Left ventricle myocardium inferior (tissue), 1 donor: ENCODE measurements around the gene OCA2. TPM values are rescaled to one million over a fixed set of nuclear protein-coding genes. Genes with fewer than 3 reads are reported as not detected.

ENCODE experiments used
- DNase-seq: peaks from one replicate; pipeline ENCODE4 v3.0.0-alpha.2; 2020
- H3K27ac ChIP-seq: fragments of 200-600 bp; replicated peaks from 2 replicates; pipeline ENCODE4 v1.8.0; 2021
- H3K27me3 ChIP-seq: fragments of 200-600 bp; 2 replicates; pipeline ENCODE4 v1.8.0; 2021; ENCODE audit warnings: low read depth
- H3K36me3 ChIP-seq: fragments of 200-600 bp; 2 replicates; pipeline ENCODE4 v1.8.0; 2021
- H3K4me1 ChIP-seq: fragments of 200-600 bp; 2 replicates; pipeline ENCODE4 v1.8.0; 2021
- H3K4me3 ChIP-seq: fragments of 200-600 bp; 2 replicates; pipeline ENCODE4 v1.8.0; 2021; ENCODE audit warnings: mild to moderate bottlenecking, moderate library complexity
- H3K9me3 ChIP-seq: fragments of 200-600 bp; replicated peaks from 2 replicates; pipeline ENCODE4 v1.8.0; 2021
- CTCF ChIP-seq: fragments of 200-600 bp; IDR thresholded peaks from 2 replicates; pipeline ENCODE4 v1.8.0; 2021; ENCODE audit warnings: antibody characterized with exemption, mild to moderate bottlenecking, borderline replicate concordance
- intact Hi-C: fragments of 100-400 bp; cut with micrococcal nuclease; formaldehyde crosslinking; loops from one replicate; pipeline ENCODE4 v1.11.0; 2022
- total RNA-seq: library from RNA; stranded (reverse); fragmentation: NEBNext Ultra II Directional; extraction: Animal tissue kit (Norgen Biotek cat#: 25700); gene quantifications from one replicate; pipeline ENCODE4 v1.2.1, GENCODE V29; 2021
- donor health status: DM: no; HTN: yes; CAD: no; lungs with severe emphysema.

OCA2 gene
- total RNA-seq, 1 donor from 2014 or later: not detected

DNA sequence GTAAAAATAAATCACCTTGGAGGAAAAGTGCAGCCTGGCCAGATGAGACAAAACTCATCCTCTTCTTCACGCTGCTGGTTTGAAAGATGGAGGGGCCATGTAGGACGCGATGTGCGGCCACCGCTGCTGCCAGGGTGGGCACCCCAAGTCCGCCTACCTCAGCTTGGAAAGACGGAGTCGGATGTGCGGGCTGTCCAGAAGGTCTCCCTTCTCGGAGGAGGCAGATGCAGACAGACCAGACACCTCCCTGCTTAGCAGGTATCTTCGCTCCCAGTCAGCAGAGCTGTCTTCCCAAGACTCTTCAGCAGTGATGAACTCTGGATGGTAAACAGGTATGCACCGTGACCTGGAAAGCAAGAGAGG is 71.4 kb downstream of the OCA2 start:
- intact Hi-C loops: no loop called here
- Histone ChIP-seq H3K36me3 (no peaks in the 10 kb centered on the region), H3K9me3 (no peaks in the 10 kb centered on the region), H3K4me3 (no peak overlapping the region), H3K4me1 (no peaks in the 10 kb centered on the region), H3K27ac (no peak overlapping the region), H3K27me3 (no peaks in the 10 kb centered on the region)
- no peak for DNase-seq
- no peak for TF ChIP-seq CTCF

GRCh38 chr15:28026764-28027713 is 72.1 kb downstream of the OCA2 start:
- no peaks in the 10 kb centered on the region for H3K36me3 ChIP-seq
- H3K27me3 ChIP-seq: no peaks in the 10 kb centered on the region
- intact Hi-C loops: no loop called here
- TF ChIP-seq CTCF: no peak
- H3K27ac ChIP-seq: no peak overlapping the region
- no peak overlapping the region for H3K4me3 ChIP-seq
- no peaks in the 10 kb centered on the region for H3K9me3 ChIP-seq
- DNase-seq: no peak
- H3K4me1 ChIP-seq: no peaks in the 10 kb centered on the region

- Histone ChIP-seq H3K9me3 (no peaks in the 10 kb centered on the region), H3K27ac (no peak overlapping the region), H3K4me1 (no peaks in the 10 kb centered on the region), H3K27me3 (no peaks in the 10 kb centered on the region), H3K36me3 (no peaks in the 10 kb centered on the region), H3K4me3 (no peak overlapping the region)
- no peak for DNase-seq
- intact Hi-C loops: no loop called here
- TF ChIP-seq CTCF: no peak
Observed at GRCh38 chr15:28026221-28026620, 72.9 kb downstream of the OCA2 start.

DNA sequence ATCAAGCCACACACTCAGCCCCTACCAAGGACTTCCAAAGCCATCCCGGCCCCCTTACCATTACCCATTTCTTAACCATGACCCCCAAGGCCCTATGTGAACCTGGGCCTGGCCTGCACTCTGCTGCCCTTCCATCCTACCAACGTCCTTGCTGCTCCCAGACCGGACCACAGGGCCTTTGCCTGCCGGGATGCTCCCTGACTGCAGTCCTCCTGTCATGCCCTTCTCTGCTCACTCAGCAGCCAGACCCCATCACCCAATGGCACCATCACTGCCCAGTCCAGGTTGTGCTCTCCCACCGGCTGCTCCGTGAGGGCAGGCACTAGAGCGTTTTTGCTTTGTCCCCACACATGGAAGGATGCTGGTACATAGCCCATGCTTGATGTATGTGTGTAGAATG is 73.7 kb downstream of the OCA2 start:
- no peak for TF ChIP-seq CTCF
- H3K36me3 ChIP-seq: no peaks in the 10 kb centered on the region
- H3K27ac ChIP-seq: no peak overlapping the region
- no peaks in the 10 kb centered on the region for H3K27me3 ChIP-seq
- intact Hi-C loops: no loop called here
- no peak for DNase-seq
- no peak overlapping the region for H3K4me3 ChIP-seq
- H3K4me1 ChIP-seq: no peaks in the 10 kb centered on the region
- no peaks in the 10 kb centered on the region for H3K9me3 ChIP-seq

GRCh38 chr15:28024889-28025250 is 74.2 kb downstream of the OCA2 start:
- Histone ChIP-seq H3K36me3 (no peaks in the 10 kb centered on the region), H3K9me3 (no peaks in the 10 kb centered on the region), H3K27ac (no peak overlapping the region), H3K27me3 (no peaks in the 10 kb centered on the region), H3K4me1 (no peaks in the 10 kb centered on the region), H3K4me3 (no peak overlapping the region)
- TF ChIP-seq CTCF: no peak
- intact Hi-C loops: no loop called here
- DNase-seq: no peak
